ENCODE data around the gene SLC50A1. TPM values are rescaled to one million over a fixed set of nuclear protein-coding genes. Genes with fewer than 3 reads are reported as not detected.
A peak's percentile ranks its signal among the peaks of the same experiment; 100 is the strongest.

Gene SLC50A1
- total and polyA plus RNA-seq, 4 donors = 12.7 to 23.3 (median 18.2) TPM

- TF ChIP-seq MAX (IDR thresholded peaks at IDR 0.05) = no peak
- TF ChIP-seq FOXA1 (IDR thresholded peaks at IDR 0.05) = peak; percentile 47
- TF ChIP-seq YY1 (IDR thresholded peaks at IDR 0.05) = peak; percentile 89
- no peak for TF ChIP-seq JUND (IDR thresholded peaks at IDR 0.05)
These were observed 37.3 kb downstream of the SLC50A1 start, which contains the start of gene KRTCAP2 (continued) for GRCh38 chr1:155172732-155173477.

GRCh38 chr1:155173478-155174323 is 38.0 kb downstream of the SLC50A1 start, which contains the start of gene TRIM46:
Gene TRIM46, plus strand, starts transcription at chr1:155173849. Its CDS starts 118 bp downstream, at chr1:155173967.
- Histone ChIP-seq H3K27ac (ENCODE audit: low read depth in 1 of 2, low read length in 2 of 2) (peak within 1 kb of the TSS; percentile 67 to 86), H3K9ac (ENCODE audit: low read depth in 1 of 2, low read length in 2 of 2) (peak within 1 kb of the TSS; percentile 37 to 78), H3K27me3 (ENCODE audit: control insufficient read depth in 4 of 4, insufficient read depth in 4 of 4, low read length in 3 of 4) (peaks cover 0 to 3% (median 0%) of the 10 kb centered on the region in 4 donors), H3K4me3 (ENCODE audit: low read depth in 1 of 3, low read length in 3 of 3) (peak within 1 kb of the TSS; percentile 69 to 92 (median 92)), H3K9me3 (ENCODE audit: control insufficient read depth in 4 of 4, low read length in 3 of 4) (no peaks in the 10 kb centered on the region), H3K4me1 (ENCODE audit: control insufficient read depth in 4 of 4, insufficient read depth in 4 of 4, low read length in 3 of 4) (peaks cover 0 to 10% (median 7%) of the 10 kb centered on the region in 4 donors), H3K36me3 (ENCODE audit: control insufficient read depth in 4 of 4, insufficient read depth in 3 of 4, low read depth in 1 of 4, low read length in 3 of 4) (peaks cover 0 to 11% (median 5%) of the 10 kb centered on the region in 4 donors)
- DNase-seq (ENCODE audit: low spot score) = peak; percentile 35
- TF ChIP-seq RAD21 (IDR thresholded peaks at IDR 0.05) (no peak), YY1 (IDR thresholded peaks at IDR 0.05) (no peak), NR2F2 (IDR thresholded peaks at IDR 0.05) (no peak), ZBTB33 (IDR thresholded peaks at IDR 0.05) (no peak), HNF4G (IDR thresholded peaks at IDR 0.05) (no peak), SP1 (IDR thresholded peaks at IDR 0.05) (no peak), RXRA (IDR thresholded peaks at IDR 0.05) (no peak), GABPA (IDR thresholded peaks at IDR 0.05 in 1 of 2, conservative IDR thresholded peaks at IDR 0.05 in 1 of 2) (no peak), JUND (IDR thresholded peaks at IDR 0.05) (no peak), MAX (IDR thresholded peaks at IDR 0.05) (no peak)
- WGBS = 5% methylated on average over 38 of the region's 38 CpGs

- no peak overlapping the region for H3K4me3 ChIP-seq (ENCODE audit: low read depth in 1 of 3, low read length in 3 of 3)
- peaks cover 0 to 3% (median 1%) of the 10 kb centered on the region in 4 donors for H3K36me3 ChIP-seq (ENCODE audit: control insufficient read depth in 4 of 4, insufficient read depth in 3 of 4, low read depth in 1 of 4, low read length in 3 of 4)
- 20% methylated on average over 35 of the region's 35 CpGs for WGBS
- H3K27ac ChIP-seq (ENCODE audit: low read depth in 1 of 2, low read length in 2 of 2) = no peak overlapping the region
- DNase-seq (ENCODE audit: low spot score) = peak; percentile 32
- H3K27me3 ChIP-seq (ENCODE audit: control insufficient read depth in 4 of 4, insufficient read depth in 4 of 4, low read length in 3 of 4) = peaks cover 0 to 3% (median 0%) of the 10 kb centered on the region in 4 donors
- H3K9me3 ChIP-seq (ENCODE audit: control insufficient read depth in 4 of 4, low read length in 3 of 4) = no peaks in the 10 kb centered on the region
- H3K4me1 ChIP-seq (ENCODE audit: control insufficient read depth in 4 of 4, insufficient read depth in 4 of 4, low read length in 3 of 4) = peaks cover 0 to 10% (median 7%) of the 10 kb centered on the region in 4 donors
- H3K9ac ChIP-seq (ENCODE audit: low read depth in 1 of 2, low read length in 2 of 2) = no peak overlapping the region
- TF ChIP-seq FOXA2 (IDR thresholded peaks at IDR 0.05) (no peak), YY1 (IDR thresholded peaks at IDR 0.05) (no peak), RXRA (IDR thresholded peaks at IDR 0.05) (no peak), SP1 (IDR thresholded peaks at IDR 0.05) (no peak), HNF4G (IDR thresholded peaks at IDR 0.05) (no peak), GABPA (IDR thresholded peaks at IDR 0.05 in 1 of 2, conservative IDR thresholded peaks at IDR 0.05 in 1 of 2) (no peak), JUND (IDR thresholded peaks at IDR 0.05) (no peak), CTCF (IDR thresholded peaks at IDR 0.05; ENCODE audit: low read depth, low read length, missing input control) (no peak), ATF3 (IDR thresholded peaks at IDR 0.05) (no peak), REST (IDR thresholded peaks at IDR 0.05) (no peak), FOXA1 (IDR thresholded peaks at IDR 0.05) (no peak)
These were observed 39.0 kb downstream of the SLC50A1 start for GRCh38 chr1:155174324-155175280.

Data from liver (tissue), 9 donors.